Lung microvascular endothelial cell (primary cell): ENCODE data around the gene STK32C. TPM values are rescaled to one million over a fixed set of nuclear protein-coding genes. Genes with fewer than 3 reads are reported as not detected.

Experiments used
- DNase-seq, 2 donors: peaks; one replicate each; pipeline versions ENCODE4 v3.0.0 to v3.0.0-alpha.2; 2010; ENCODE audit warnings: low read depth in 2 of 2
- total RNA-seq: library from RNA; depleted of rRNA; stranded (reverse); fragments of >200 nt; gene quantifications from 2 replicates; pipeline ENCODE4 v1.2.1, GENCODE V29; 2014

The STK32C gene
- total RNA-seq, 1 donor from 2014 or later, result 10.9 TPM

- no peak for DNase-seq
Measured at GRCh38 chr10:132249226-132249724, 58.5 kb downstream of the STK32C start.

GRCh38 chr10:132248455-132249225 lies 59.1 kb downstream of the STK32C start:
- peak; percentile 36 to 39 for DNase-seq

- DNase-seq, result no peak
Measured at GRCh38 chr10:132247943-132248342, 59.8 kb downstream of the STK32C start.

- DNase-seq, result no peak
Measured at GRCh38 chr10:132246296-132246695, 61.5 kb downstream of the STK32C start.

GRCh38 chr10:132245056-132245455 lies 62.7 kb downstream of the STK32C start:
- DNase-seq, result no peak

GRCh38 chr10:132243626-132244025 lies 64.1 kb downstream of the STK32C start:
- no peak for DNase-seq

- DNase-seq, result no peak
Measured at GRCh38 chr10:132243141-132243540, 64.6 kb downstream of the STK32C start.

- DNase-seq, result no peak
Measured at GRCh38 chr10:132242103-132242840, 65.5 kb downstream of the STK32C start.

GRCh38 chr10:132241496-132241895 lies 66.3 kb downstream of the STK32C start:
- no peak for DNase-seq

GRCh38 chr10:132241086-132241485 lies 66.7 kb downstream of the STK32C start:
- no peak for DNase-seq

- DNase-seq, result no peak
Measured at GRCh38 chr10:132240581-132240980, 67.2 kb downstream of the STK32C start.

GRCh38 chr10:132240156-132240555 lies 67.6 kb downstream of the STK32C start:
- DNase-seq, result no peak

- no peak for DNase-seq
Measured at GRCh38 chr10:132239126-132240031, 68.4 kb downstream of the STK32C start.

- DNase-seq, result no peak
Measured at GRCh38 chr10:132238371-132239125, 69.2 kb downstream of the STK32C start.

- no peak for DNase-seq
Measured at GRCh38 chr10:132237871-132238270, 69.9 kb downstream of the STK32C start.

GRCh38 chr10:132237396-132237795 lies 70.4 kb downstream of the STK32C start:
- DNase-seq, result no peak

GRCh38 chr10:132236881-132237280 lies 70.9 kb downstream of the STK32C start:
- no peak for DNase-seq

- no peak for DNase-seq
Measured at GRCh38 chr10:132236161-132236560, 71.6 kb downstream of the STK32C start.

- no peak for DNase-seq
Measured at GRCh38 chr10:132234860-132235259, 72.9 kb downstream of the STK32C start.

GRCh38 chr10:132233501-132234085 lies 74.2 kb downstream of the STK32C start:
- DNase-seq, result no peak

GRCh38 chr10:132232981-132233380 lies 74.8 kb downstream of the STK32C start:
- no peak for DNase-seq
